Activated naive CD8-positive, alpha-beta T cell treated with anti-CD3 and anti-CD28 coated beads for 36 hours (primary cell): ENCODE measurements around the gene ECHS1. TPM values are rescaled to one million over a fixed set of nuclear protein-coding genes. Genes with fewer than 3 reads are reported as not detected.
"Not testable (repeated sequence)": the region's sequence is repeated elsewhere in the genome, so short reads cannot be mapped to it uniquely, and the experiment has no call there.

Experiments
- DNase-seq: peaks from one replicate; pipeline ENCODE4 v3.0.0; 2021
- H3K27ac Mint-ChIP-seq: one replicate; pipeline ENCODE4 v1.8.0; 2022; ENCODE audit warnings: mild to moderate bottlenecking, moderate library complexity, mixed read lengths
- H3K27me3 Mint-ChIP-seq: one replicate; pipeline ENCODE4 v1.8.0; 2022; ENCODE audit warnings: mild to moderate bottlenecking, mixed read lengths
- H3K36me3 Mint-ChIP-seq: one replicate; pipeline ENCODE4 v1.8.0; 2021; ENCODE audit warnings: mild to moderate bottlenecking, mixed read lengths
- H3K4me1 Mint-ChIP-seq: one replicate; pipeline ENCODE4 v1.8.0; 2021; ENCODE audit warnings: mixed read lengths
- H3K4me3 Mint-ChIP-seq: one replicate; pipeline ENCODE4 v1.8.0; 2022; ENCODE audit warnings: mild to moderate bottlenecking, moderate library complexity, mixed read lengths
- H3K9me3 Mint-ChIP-seq: one replicate; pipeline ENCODE4 v1.8.0; 2022; ENCODE audit warnings: mixed read lengths
- total RNA-seq, 2 experiments: library from RNA; stranded (reverse); gene quantifications; one replicate each; pipeline ENCODE4 v1.2.3, GENCODE V29; 2021

ECHS1 gene
- total RNA-seq, 2 experiments from 2014 or later: 58.1 to 62.2 TPM

DNA sequence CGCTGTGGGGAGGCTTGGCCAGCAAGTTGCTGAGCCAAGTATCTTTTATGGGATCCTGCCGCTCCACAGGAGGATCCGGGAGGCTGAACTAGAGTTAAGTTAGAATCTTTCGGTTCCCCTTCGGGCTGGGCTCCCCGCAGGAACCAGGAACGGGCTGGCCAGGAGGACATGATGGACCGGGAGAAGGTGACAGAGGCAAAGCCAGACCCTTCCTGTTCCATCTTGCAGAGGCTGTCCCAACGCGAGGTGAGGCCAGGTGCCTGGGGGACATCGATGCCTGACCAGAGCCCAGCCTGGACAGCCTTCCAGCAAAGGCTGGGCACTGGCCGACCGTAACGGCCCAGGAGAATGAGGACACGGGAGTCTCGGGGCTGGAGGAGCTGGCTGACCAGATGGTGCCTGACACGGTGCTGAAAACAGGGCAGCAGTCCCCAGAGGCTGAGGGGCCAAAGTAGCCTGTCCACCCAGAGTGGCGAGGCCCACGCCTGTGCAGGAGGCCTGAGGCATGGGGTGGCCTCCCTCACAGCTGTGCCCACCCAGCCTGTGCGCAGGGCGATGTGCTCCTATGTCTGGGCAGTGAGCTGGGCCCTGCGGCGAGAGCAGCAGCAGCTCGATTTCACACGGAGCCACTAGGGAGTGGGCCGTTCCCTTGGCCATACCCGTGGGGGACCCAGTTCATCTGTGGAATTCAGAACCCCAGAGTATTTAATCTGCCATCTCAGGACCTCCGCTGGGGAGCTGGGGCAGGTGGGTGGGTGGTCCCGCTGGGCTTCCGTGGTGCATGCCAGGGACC lies 4.1 kb upstream of the ECHS1 start:
- H3K27ac Mint-ChIP-seq: no peak overlapping the region
- no peaks in the 10 kb centered on the region for H3K27me3 Mint-ChIP-seq
- H3K4me1 Mint-ChIP-seq: peaks cover 5% of the 10 kb centered on the region

DNA sequence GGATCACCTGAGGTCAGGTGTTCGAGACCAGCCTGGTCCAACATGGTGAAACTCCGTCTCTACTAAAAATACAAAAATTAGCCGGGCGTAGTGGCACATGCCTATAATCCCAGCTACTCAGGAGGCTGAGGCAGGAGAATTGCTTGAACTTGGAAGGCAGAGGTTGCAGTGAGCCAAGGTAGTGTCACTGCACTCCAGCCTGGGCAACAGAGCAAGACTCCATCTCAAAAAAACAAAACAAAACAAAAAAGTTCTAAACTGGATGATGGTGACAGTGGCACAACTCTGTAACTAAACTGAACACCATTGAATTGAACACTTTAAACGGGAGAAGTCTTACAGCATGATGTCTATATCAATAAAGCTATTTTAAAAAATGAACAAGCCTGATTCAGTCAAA lies 3.0 kb upstream of the ECHS1 start:
- H3K9me3 Mint-ChIP-seq, H3K36me3 Mint-ChIP-seq, H3K27ac Mint-ChIP-seq, H3K4me1 Mint-ChIP-seq, H3K27me3 Mint-ChIP-seq, DNase-seq, H3K4me3 Mint-ChIP-seq: not testable (repeated sequence)

More for the DNA sequence above, 4.1 kb upstream of the ECHS1 start:
- Mint-ChIP-seq H3K36me3 (no peaks in the 10 kb centered on the region), H3K9me3 (no peaks in the 10 kb centered on the region), H3K4me3 (no peak overlapping the region)
- no peak for DNase-seq

DNA sequence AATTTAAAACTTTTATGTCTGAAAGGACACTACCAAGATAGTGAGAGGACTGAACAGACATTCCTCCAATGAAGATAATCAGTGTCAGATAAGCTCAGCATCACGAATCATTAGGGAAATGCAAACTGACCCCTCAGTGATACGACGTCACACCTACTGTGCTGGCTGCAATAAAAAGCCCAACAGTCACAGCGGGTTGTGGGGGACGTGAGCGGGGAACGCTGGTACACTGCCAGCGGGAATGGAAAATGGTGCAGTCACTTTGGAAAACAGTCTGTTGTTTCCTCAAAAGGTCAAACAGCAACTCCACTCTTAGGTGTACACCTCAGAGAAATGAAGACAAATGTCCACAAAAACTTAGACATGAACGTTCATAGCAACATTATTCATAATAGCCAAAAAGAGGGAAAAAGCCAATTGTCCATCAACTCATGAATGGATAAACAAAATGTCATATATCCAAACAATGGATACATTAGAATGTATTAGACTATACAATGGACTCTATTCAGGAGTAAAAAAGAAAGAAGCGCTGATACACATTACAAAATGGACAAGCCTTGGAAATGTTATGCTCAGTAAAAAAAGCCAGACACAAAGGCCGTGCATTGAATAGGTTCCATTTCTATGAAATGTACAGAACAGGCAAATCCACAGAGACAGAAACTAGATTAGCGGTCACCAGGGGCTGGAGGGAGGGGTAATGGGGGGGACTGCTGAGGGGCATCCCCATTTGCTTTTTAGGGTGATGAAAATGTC lies 2.4 kb upstream of the ECHS1 start:
- no peak overlapping the region for H3K27ac Mint-ChIP-seq

DNA sequence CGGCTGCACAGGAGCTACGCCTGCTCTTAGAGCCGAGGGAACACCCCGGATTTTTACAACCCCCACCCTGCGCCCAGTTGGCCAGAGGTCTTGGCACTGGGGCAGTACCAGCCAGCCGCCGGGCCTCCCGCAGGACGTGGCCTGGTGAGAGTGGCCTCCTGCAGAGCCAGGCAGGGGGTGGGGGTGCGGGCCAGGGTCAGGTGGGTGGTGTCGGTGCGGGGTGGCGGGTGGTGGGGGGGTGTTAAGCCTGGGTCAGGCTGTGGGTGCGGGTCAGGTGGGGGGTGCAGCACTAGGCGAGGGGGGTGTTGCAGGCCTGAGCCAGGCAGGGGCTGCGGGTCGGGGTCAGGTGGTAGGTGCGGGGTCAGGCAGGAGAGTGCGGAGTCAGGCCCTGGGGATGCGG lies 647 bp downstream of the ECHS1 start:
- Mint-ChIP-seq H3K4me1 (peaks cover 8% of the 10 kb centered on the region), H3K27me3 (no peaks in the 10 kb centered on the region), H3K4me3 (peak overlapping the region; percentile 74), H3K36me3 (peaks cover 4% of the 10 kb centered on the region), H3K9me3 (no peaks in the 10 kb centered on the region), H3K27ac (no peak overlapping the region)
- DNase-seq: no peak

More for the DNA sequence above, 2.4 kb upstream of the ECHS1 start:
- Mint-ChIP-seq H3K36me3 (no peaks in the 10 kb centered on the region), H3K4me1 (peaks cover 5% of the 10 kb centered on the region), H3K9me3 (no peaks in the 10 kb centered on the region), H3K4me3 (no peak overlapping the region), H3K27me3 (no peaks in the 10 kb centered on the region)
- DNase-seq: no peak

DNA sequence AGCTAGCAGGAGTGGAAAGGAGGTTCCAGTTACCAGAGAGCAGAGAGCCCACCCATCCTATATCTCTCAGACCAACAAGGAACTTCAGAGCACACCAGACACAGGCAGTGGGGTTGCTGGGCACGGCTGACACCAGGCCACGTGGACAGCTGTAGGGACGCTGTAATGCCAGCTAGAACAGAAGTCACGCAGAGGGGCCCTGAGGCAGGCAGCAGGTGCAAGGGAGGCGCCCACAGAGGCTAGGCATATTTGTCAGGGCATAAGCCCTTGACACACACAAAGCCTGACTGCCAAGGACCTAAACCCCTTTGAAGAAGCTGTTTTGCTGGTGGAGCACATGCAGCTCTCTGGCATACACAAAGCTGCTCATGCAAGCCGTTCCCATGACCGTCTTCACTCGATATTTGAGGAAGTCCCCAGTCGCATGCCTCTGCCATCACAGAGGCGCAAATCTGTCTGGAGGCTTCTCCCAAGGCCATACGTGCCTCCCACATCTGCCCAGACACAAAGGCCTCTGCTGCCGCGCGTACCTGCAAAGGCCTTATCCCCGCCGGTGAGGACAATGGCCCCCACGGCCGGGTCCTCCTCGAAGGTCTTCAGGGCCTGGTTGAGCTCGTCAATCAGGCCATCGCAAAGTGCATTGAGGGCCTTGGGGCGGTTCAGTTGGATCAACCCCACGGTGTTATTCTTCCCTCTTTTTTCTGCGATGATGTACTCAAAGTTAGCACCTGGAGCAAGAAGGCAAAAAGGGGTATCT lies 2.9 kb downstream of the ECHS1 start:
- no peak overlapping the region for H3K4me3 Mint-ChIP-seq
- no peak overlapping the region for H3K27ac Mint-ChIP-seq
- no peaks in the 10 kb centered on the region for H3K27me3 Mint-ChIP-seq
- H3K9me3 Mint-ChIP-seq: no peaks in the 10 kb centered on the region
- peaks cover 8% of the 10 kb centered on the region for H3K4me1 Mint-ChIP-seq
- peaks cover 4% of the 10 kb centered on the region for H3K36me3 Mint-ChIP-seq
- DNase-seq: no peak

DNA sequence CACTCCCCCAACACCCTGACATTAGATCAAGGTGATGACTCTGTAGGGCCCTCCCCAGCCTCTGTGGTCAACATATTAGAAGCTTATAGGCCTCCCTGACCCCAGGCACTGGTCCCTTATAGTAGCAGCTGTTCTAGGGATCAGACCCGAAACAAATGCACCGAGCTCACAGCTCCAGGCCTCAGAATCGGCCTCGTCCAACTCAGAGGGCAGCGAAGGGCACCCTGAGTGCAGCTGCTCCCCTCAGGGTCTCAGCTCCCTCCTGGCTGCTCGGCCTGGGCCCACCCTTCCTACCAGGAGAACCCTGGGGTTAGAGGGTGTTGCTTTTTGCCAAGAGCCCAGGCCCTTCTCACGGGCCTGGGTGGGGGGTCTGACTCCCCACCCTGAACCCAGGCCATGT lies 5.0 kb downstream of the ECHS1 start:
- Mint-ChIP-seq H3K27me3 (no peaks in the 10 kb centered on the region), H3K36me3 (peaks cover 7% of the 10 kb centered on the region), H3K9me3 (no peaks in the 10 kb centered on the region), H3K4me3 (no peak overlapping the region), H3K27ac (no peak overlapping the region), H3K4me1 (peaks cover 5% of the 10 kb centered on the region)
- no peak for DNase-seq

DNA sequence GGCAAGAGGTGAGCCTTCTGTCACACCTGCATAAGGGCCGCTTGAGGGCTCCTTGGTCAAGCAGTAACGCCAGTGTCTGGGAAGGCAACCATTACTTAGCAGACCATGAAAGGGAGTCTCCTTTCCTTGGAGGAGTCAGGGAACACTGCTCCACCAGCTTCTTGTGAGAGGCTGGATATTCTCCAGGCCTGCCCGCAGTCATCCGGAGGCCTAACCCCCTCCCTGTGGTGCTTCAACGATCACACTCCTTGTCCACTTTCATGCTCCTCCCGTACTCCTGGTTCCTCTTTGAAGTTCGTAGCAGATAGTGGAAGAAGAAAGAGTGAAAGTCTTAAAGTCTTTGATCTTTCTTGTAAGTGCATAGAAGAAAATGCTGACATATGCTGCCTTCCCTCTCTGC lies 5.7 kb downstream of the ECHS1 start:
- not testable (repeated sequence) for DNase-seq, H3K9me3 Mint-ChIP-seq, H3K27ac Mint-ChIP-seq, H3K4me3 Mint-ChIP-seq, H3K36me3 Mint-ChIP-seq, H3K27me3 Mint-ChIP-seq, H3K4me1 Mint-ChIP-seq

DNA sequence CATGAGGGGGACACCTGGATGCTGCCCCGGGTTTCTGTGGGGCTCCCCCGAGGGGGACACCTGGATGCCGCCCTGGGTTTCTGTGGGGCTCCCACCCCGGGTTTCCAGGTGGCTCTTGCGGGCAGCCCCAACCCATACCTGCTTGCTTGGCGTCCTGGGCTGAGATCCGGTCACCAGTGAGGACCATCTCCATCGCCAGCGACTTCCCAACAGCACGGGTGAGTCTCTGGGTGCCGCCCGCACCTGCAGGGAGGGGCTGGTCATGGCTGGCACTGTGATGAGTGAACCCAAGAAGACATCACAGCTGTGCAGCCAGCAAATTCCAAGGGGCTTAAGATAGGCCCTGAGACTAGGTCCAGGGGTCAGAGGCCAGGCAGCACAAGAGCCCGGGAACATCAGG lies 6.4 kb downstream of the ECHS1 start:
- H3K9me3 Mint-ChIP-seq: no peaks in the 10 kb centered on the region
- H3K27me3 Mint-ChIP-seq: no peaks in the 10 kb centered on the region
- no peak for DNase-seq
- no peak overlapping the region for H3K4me3 Mint-ChIP-seq
- no peak overlapping the region for H3K27ac Mint-ChIP-seq
- H3K4me1 Mint-ChIP-seq: peaks cover 11% of the 10 kb centered on the region
- peaks cover 10% of the 10 kb centered on the region for H3K36me3 Mint-ChIP-seq

DNA sequence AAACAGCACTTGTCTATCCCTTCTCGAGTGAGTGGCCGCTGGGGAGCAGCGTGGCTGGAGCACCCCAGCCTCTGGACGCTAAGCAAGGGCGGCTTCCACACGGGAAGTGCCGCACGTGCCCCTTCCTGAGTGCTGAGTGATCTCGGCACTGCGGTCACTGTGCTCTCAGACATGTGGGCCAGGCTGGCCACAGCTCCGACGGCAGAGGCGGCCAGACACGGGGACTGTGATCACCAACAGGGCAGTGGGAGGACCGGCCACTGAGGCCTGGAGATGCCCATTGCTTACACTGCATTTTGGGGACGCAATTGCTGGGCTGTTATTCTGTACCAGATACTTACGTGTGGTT lies 7.0 kb downstream of the ECHS1 start:
- Mint-ChIP-seq H3K4me1 (peaks cover 12% of the 10 kb centered on the region), H3K9me3 (no peaks in the 10 kb centered on the region), H3K27ac (no peak overlapping the region), H3K27me3 (no peaks in the 10 kb centered on the region), H3K4me3 (no peak overlapping the region), H3K36me3 (peaks cover 10% of the 10 kb centered on the region)
- DNase-seq: no peak

DNA sequence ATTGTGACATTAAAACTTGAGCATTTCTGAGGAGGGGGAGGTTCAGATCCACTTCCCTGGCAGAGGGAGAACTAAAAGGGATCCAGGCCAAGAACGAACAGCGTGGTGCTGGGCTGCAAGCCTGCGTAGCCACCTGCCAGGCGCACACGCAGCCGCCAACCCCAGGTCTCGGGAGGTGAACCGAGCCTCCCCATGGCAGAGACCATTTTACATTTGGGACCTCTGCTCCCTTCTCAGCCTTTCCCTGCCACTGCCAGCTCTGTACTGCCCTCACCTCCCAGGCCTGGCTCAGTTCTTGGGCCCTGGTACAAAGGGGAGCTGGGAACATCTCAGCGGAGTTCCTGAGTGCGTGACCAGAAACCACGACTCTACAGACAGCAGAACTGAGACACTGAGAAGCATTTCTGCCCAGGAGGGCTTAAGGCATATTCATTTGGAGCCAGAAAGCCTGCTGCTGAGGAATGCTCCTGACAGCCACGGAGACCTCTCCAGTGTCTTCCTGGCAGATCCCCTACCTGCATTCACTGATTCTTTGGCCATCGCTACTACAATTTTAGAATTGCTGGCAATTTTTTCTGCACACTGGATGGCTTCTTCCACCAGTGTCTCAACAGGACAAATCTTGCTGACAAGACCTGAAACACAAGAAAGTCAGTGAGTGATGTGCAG lies 7.6 kb downstream of the ECHS1 start:
- no peak overlapping the region for H3K4me3 Mint-ChIP-seq
- no peak overlapping the region for H3K27ac Mint-ChIP-seq
- DNase-seq: no peak
- no peaks in the 10 kb centered on the region for H3K9me3 Mint-ChIP-seq
- no peaks in the 10 kb centered on the region for H3K27me3 Mint-ChIP-seq
- H3K4me1 Mint-ChIP-seq: peaks cover 12% of the 10 kb centered on the region
- H3K36me3 Mint-ChIP-seq: peaks cover 10% of the 10 kb centered on the region

DNA sequence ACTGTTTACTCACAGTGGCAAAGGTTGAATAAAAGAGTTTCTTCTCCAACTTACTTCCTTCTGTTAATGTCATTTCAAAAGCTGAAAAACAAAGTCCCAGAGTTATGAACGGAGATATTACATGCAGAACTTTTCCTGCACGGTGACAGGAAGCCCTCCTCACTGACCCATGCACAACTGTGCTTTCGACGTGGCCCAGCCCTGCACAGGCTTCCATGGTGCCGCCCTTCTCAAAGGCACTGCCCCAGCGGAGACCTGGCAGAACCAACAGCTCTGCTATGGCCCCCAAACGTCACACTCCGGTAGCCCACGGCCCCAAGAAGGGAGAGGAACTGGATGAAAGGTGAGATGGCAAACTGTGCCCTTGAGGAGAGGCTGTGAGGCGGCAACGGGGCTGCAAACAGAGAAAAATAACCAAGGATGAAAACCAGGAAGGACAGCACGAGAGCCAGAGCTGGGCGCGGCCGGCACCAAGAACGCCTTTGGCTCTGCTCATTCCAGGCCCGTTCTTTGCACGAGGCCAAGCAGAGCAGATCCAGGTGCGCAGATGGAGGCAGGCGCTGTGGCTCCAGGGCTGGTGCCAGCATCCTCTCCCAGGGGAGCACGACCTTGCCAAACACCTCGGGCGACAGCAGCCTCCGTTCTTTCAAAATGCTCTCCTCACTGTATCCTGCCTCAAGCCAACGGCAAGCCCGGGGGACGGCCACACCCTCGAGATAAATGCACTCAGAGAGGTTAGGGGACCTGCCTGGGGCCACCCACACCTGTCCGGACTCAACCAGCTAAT lies 8.3 kb downstream of the ECHS1 start:
- Mint-ChIP-seq H3K36me3 (peaks cover 10% of the 10 kb centered on the region), H3K9me3 (no peaks in the 10 kb centered on the region), H3K4me3 (no peak overlapping the region), H3K27me3 (no peaks in the 10 kb centered on the region), H3K4me1 (peaks cover 12% of the 10 kb centered on the region), H3K27ac (no peak overlapping the region)
- DNase-seq: no peak

DNA sequence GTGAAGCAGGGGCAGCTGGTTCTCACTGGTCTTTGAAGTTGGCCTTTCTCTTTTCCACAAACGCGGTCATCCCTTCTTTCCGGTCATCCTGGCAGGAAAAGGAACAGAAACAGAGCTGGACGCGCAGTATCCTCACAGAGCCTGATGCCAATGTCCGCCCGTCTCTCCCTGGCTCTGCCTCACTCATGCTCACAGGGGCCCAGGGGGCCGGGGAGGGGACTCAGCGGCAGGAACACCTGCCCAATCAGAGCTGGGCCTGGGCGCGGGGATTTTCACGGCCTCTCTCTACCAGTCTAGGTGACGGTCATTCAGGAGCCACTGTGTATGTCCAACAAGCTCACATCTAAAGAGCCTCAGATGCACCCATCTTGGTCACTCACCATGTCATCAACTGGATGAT lies 10.3 kb downstream of the ECHS1 start:
- Mint-ChIP-seq H3K27me3 (no peaks in the 10 kb centered on the region), H3K27ac (no peak overlapping the region), H3K9me3 (no peaks in the 10 kb centered on the region), H3K4me1 (peaks cover 6% of the 10 kb centered on the region), H3K36me3 (peaks cover 6% of the 10 kb centered on the region), H3K4me3 (no peak overlapping the region)
- DNase-seq: no peak

DNA sequence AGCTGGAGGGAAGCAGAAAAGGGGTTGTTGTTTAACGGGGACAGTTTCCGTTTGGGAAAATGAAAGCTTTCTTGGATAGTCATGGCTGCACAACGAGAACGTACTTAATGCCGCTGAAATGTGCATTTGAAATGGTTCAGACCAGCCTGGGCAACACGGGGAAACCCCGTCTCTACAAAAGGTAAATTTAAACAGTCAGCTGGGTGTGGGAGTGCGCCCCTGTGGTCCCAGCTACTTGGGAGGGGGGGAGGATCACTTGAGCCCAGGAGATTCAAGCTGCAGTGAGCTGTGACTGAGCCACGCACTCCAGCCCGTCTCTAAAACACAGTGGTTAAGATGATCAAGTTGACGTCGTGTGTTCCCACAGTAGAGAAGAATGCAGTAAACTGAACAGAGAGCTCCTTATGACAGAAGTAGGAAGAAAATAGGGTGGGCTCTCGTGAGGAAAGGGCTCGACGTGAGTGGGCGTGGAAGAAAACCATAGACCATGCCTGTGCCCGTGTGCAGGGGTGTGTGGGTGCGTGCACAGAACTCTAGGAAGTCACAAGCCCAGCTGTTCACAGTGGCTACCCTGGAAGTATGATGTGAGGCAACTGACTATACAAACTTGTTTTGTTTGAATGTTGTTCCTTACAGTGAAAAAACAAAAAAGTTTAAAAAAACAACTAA lies 11.2 kb downstream of the ECHS1 start:
- Mint-ChIP-seq H3K27ac (peak overlapping the region; percentile 6), H3K4me3 (no peak overlapping the region), H3K36me3 (peaks cover 6% of the 10 kb centered on the region), H3K4me1 (peaks cover 6% of the 10 kb centered on the region), H3K27me3 (no peaks in the 10 kb centered on the region), H3K9me3 (no peaks in the 10 kb centered on the region)
- DNase-seq: no peak

DNA sequence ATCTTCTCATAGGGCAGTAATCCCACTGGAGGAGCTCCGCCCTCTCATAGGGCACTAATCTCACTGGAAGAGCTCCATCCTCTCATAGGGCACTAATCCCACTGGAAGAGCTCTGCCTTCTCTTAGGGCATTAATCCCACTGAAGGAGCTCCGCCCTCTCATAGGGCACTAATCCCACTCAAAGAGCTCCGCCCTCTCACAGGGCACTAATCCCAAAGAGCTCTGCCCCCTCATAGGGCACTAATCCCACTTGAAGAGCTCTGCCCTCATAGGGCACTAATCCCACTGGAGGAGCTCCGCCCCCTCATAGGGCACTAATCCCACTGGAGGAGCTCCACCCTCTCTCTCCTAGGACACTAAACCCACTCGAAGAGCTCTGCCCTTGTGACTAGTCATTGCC lies 11.9 kb downstream of the ECHS1 start:
- Mint-ChIP-seq H3K36me3 (peaks cover 6% of the 10 kb centered on the region), H3K27me3 (no peaks in the 10 kb centered on the region), H3K9me3 (no peaks in the 10 kb centered on the region), H3K27ac (no peak overlapping the region), H3K4me1 (peaks cover 6% of the 10 kb centered on the region), H3K4me3 (no peak overlapping the region)
- no peak for DNase-seq
